ENCODE results near the gene PDE8B.

GRCh38 chr5:77230727-77231470 is 20.4 kb downstream of the PDE8B start:
- no peak for TF ChIP-seq POLR2A (IDR thresholded peaks at IDR 0.05)
- TF ChIP-seq CTCF (IDR thresholded peaks at IDR 0.05) = no peak

All from vagina (tissue), 2 donors.